Calu3 (cell line): ENCODE data around the gene SCML1. TPM values are rescaled to one million over a fixed set of nuclear protein-coding genes. Genes with fewer than 3 reads are reported as not detected.

Experiments used
- BruUV-seq: library from RNA; stranded (reverse); fragments of 400-500 nt; replicated peaks from 2 replicates; lab custom pipeline; 2021; lab: Mats Ljungman, UMichigan
- CTCF ChIA-PET: fragments of 300-600 bp; sonication (Branson Sonifier 250); formaldehyde crosslinking; loops from one replicate; lab custom pipeline; 2022; ENCODE audit warnings: antibody characterized with exemption; lab: Charles Lee
- DNase-seq: peaks from one replicate; pipeline ENCODE4 v3.0.0; 2022
- H3K27ac Mint-ChIP-seq: one replicate; pipeline ENCODE4 v1.8.0; 2022; ENCODE audit warnings: mixed read lengths; ENCODE audit not compliant: unreplicated experiment
- H3K27me3 Mint-ChIP-seq: one replicate; pipeline ENCODE4 v1.8.0; 2022; ENCODE audit warnings: mixed read lengths; ENCODE audit not compliant: unreplicated experiment
- H3K36me3 Mint-ChIP-seq: one replicate; pipeline ENCODE4 v1.8.0; 2022; ENCODE audit warnings: mild to moderate bottlenecking, moderate library complexity, mixed read lengths; ENCODE audit not compliant: insufficient read depth, unreplicated experiment
- H3K4me1 Mint-ChIP-seq: one replicate; pipeline ENCODE4 v1.8.0; 2022; ENCODE audit warnings: mild to moderate bottlenecking, low read depth, mixed read lengths; ENCODE audit not compliant: unreplicated experiment
- H3K4me3 Mint-ChIP-seq: one replicate; pipeline ENCODE4 v1.8.0; 2022; ENCODE audit warnings: mild to moderate bottlenecking, low read depth, moderate library complexity, mixed read lengths; ENCODE audit not compliant: unreplicated experiment
- H3K9me3 Mint-ChIP-seq: one replicate; pipeline ENCODE4 v1.8.0; 2022; ENCODE audit warnings: low read depth, mixed read lengths; ENCODE audit not compliant: unreplicated experiment
- intact Hi-C: fragments of 100-400 bp; cut with micrococcal nuclease; formaldehyde crosslinking; loops from one replicate; pipeline ENCODE4 v1.10.0; 2022; ENCODE audit not compliant: unreplicated experiment
- total RNA-seq: library from RNA; stranded (reverse); gene quantifications from 2 replicates; pipeline ENCODE4 v1.2.3, GENCODE V29; 2022
- TF ChIP-seq, protein P1 (sequence below): fragments of 200-600 bp; IDR thresholded peaks from one replicate; pipeline ENCODE4 v1.8.0; 2022; ENCODE audit warnings: antibody characterized with exemption; ENCODE audit not compliant: unreplicated experiment

Gene SCML1
- total RNA-seq, 1 experiment from 2014 or later, result 14.4 TPM

DNA sequence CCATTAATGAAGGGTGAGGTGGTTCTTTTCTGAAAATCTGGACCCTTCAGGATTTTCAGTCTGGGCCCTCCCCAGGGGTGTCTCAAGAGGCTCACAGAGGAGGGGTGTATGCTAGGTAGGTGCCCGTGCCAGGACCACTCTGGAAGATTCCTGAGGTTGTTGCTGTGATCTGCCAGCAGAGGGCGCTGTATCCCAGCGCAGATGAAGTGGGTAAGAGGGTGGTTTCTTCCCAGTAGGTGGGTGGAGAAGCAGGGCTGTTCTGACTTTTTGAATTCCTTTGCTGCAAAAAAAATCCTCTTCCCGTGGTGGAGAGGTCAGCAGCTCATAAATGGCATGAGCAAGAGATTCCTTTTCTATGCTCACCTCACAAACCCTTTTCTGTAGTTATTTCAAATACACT is 51.1 kb downstream of the SCML1 start:
- Mint-ChIP-seq H3K27ac (no peak overlapping the region), H3K27me3 (peaks cover 35% of the 10 kb centered on the region), H3K4me1 (no peaks in the 10 kb centered on the region), H3K4me3 (no peak overlapping the region), H3K36me3 (peaks cover 6% of the 10 kb centered on the region), H3K9me3 (no peaks in the 10 kb centered on the region)
- intact Hi-C loops, result no loop called here
- TF ChIP-seq, protein P1, sequence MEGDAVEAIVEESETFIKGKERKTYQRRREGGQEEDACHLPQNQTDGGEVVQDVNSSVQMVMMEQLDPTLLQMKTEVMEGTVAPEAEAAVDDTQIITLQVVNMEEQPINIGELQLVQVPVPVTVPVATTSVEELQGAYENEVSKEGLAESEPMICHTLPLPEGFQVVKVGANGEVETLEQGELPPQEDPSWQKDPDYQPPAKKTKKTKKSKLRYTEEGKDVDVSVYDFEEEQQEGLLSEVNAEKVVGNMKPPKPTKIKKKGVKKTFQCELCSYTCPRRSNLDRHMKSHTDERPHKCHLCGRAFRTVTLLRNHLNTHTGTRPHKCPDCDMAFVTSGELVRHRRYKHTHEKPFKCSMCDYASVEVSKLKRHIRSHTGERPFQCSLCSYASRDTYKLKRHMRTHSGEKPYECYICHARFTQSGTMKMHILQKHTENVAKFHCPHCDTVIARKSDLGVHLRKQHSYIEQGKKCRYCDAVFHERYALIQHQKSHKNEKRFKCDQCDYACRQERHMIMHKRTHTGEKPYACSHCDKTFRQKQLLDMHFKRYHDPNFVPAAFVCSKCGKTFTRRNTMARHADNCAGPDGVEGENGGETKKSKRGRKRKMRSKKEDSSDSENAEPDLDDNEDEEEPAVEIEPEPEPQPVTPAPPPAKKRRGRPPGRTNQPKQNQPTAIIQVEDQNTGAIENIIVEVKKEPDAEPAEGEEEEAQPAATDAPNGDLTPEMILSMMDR, result peak; percentile 81
- CTCF ChIA-PET, result no interaction called here
- no TSS peak for BruUV-seq
- peak; percentile 39 for DNase-seq

DNA sequence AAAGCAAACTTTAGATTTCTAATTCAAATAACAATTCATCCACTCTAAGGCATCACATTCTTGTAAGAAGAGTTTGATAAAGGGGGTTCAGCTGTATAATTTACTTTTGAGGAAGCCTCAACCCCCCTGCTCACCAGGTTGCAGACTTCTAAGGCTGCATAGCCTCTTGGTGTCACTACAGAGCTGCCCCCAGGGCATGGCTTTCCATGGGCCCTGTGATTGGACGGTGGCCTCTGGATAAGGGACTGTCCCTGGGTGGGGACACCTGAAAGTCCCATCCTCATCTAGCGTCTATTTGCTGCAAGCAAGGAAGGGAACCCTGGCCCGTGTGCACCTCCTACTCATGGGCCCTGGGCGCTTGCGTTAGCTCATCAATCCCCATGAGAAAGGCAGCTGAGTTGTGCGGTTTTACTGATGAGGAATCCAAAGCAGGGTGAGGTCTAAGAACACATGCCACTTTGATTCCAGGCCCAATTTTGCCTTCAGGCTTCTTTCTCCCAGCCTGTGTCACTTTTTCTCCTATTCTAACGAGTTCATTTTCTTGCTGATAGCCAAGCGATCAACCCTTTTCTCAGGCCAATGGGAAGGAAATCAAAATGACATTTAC is 51.8 kb downstream of the SCML1 start:
- DNase-seq, result no peak

DNA sequence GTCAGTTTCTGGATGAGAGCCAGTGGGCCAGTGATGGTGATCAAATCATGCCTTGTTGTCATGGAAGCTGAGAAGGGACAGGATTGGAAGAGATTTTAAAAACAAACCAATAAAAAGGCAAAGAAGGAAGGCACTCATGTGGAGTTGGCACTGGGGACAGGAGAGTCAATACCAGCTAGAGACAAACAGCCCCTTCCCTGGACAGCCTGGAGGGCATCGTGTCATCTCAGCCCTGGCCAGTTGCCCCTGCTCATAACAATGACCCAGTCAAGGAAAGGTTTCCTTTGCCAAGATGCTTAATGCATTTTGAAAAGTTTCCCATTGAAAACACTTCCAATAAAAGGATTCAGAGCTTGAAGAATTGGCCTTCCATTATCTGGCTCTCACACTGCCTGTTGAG is 55.5 kb downstream of the SCML1 start:
- Mint-ChIP-seq H3K4me3 (no peak overlapping the region), H3K27ac (no peak overlapping the region), H3K9me3 (no peaks in the 10 kb centered on the region), H3K4me1 (no peaks in the 10 kb centered on the region), H3K36me3 (no peaks in the 10 kb centered on the region), H3K27me3 (peaks cover 67% of the 10 kb centered on the region)
- intact Hi-C loops, result no loop called here
- CTCF ChIA-PET, result interaction anchor here (0.6 kb wide), 1 partner anchor 302 kb away, joined by 9 read pairs; no protein-coding TSS in a partner anchor
- no peak for DNase-seq
- TF ChIP-seq, protein P1, result no peak
- BruUV-seq, result no TSS peak

More for the DNA sequence above, 51.8 kb downstream of the SCML1 start:
- H3K9me3 Mint-ChIP-seq, result no peaks in the 10 kb centered on the region
- CTCF ChIA-PET, result no interaction called here
- H3K27ac Mint-ChIP-seq, result no peak overlapping the region
- H3K4me1 Mint-ChIP-seq, result no peaks in the 10 kb centered on the region
- BruUV-seq, result no TSS peak
- intact Hi-C loops, result no loop called here
- H3K36me3 Mint-ChIP-seq, result peaks cover 6% of the 10 kb centered on the region
- TF ChIP-seq, protein P1, result no peak
- H3K4me3 Mint-ChIP-seq, result no peak overlapping the region
- H3K27me3 Mint-ChIP-seq, result peaks cover 41% of the 10 kb centered on the region

DNA sequence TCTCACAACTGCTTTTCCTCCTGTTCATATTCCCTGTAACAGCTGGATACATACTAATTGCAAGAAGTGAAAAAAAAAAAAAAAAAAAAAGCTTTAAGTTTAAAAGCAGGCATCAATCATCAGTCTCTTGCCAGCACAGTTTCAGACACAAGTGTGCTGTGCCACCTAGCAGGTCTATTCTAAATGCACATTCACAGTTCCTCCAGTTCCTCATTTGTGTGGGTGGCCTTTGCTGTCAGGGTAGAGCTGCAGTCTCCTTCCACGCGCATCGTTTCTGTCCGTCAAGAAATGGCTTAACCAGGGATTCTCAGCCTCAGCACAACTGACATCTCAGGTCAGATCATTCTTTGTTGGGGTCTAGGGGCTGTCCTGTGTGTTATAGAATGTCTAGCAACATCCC is 61.6 kb downstream of the SCML1 start:
- no peak for DNase-seq
- intact Hi-C loops, result no loop called here
- CTCF ChIA-PET, result interaction anchor here (0.6 kb wide), 1 partner anchor 57 kb away, joined by 3 read pairs; no protein-coding TSS in a partner anchor
- H3K27ac Mint-ChIP-seq, result no peak overlapping the region
- no peaks in the 10 kb centered on the region for H3K4me1 Mint-ChIP-seq
- no peaks in the 10 kb centered on the region for H3K36me3 Mint-ChIP-seq
- H3K27me3 Mint-ChIP-seq, result peaks cover 60% of the 10 kb centered on the region
- BruUV-seq, result no TSS peak
- no peaks in the 10 kb centered on the region for H3K9me3 Mint-ChIP-seq
- TF ChIP-seq, protein P1, result no peak
- H3K4me3 Mint-ChIP-seq, result no peak overlapping the region
